IPS-18a (cell line): ENCODE results near the gene FOXN3.

Experiments
- H3K27ac ChIP-seq: one replicate; pipeline ENCODE4 v1.5.1; 2013; ENCODE audit warnings: low read length
- H3K27me3 ChIP-seq: one replicate; pipeline ENCODE4 v1.6.1; 2013; ENCODE audit warnings: mild to moderate bottlenecking, low read length; ENCODE audit not compliant: control insufficient read depth, insufficient read depth
- H3K36me3 ChIP-seq: one replicate; pipeline ENCODE4 v1.6.1; 2013; ENCODE audit warnings: low read depth, low read length; ENCODE audit not compliant: control insufficient read depth
- H3K4me1 ChIP-seq: one replicate; pipeline ENCODE4 v1.6.1; 2013; ENCODE audit warnings: low read depth, low read length; ENCODE audit not compliant: control insufficient read depth
- H3K4me3 ChIP-seq: one replicate; pipeline ENCODE4 v1.5.1; 2013; ENCODE audit warnings: low read length
- H3K9ac ChIP-seq: one replicate; pipeline ENCODE4 v1.6.1; 2013; ENCODE audit warnings: mild to moderate bottlenecking, low read length, moderate library complexity
- H3K9me3 ChIP-seq: one replicate; pipeline ENCODE4 v1.6.1; 2013; ENCODE audit warnings: low read depth, low read length; ENCODE audit not compliant: control insufficient read depth

Gene FOXN3

DNA sequence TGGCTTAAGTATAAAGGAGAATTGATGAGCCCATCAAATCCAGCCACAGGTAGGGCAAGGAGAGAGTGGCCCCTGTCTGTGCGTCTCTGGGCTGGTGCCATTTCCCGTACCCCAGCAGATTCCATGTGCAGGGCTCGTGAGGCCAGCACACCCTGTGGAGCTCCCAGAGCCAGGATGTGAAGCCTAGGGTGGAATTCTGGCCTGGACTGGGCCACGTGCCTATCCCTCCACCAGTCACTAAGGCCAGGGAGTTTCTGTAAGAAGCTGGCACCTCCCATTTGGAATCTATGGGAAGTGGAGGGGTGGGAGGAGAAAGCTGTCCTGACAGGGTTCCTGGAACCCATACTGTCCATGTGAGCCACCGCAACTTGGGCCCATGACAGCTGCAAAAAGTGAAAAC lies 148.5 kb downstream of the FOXN3 start:
- Histone ChIP-seq H3K27ac (no peak overlapping the region), H3K9me3 (no peaks in the 10 kb centered on the region), H3K4me3 (no peak overlapping the region), H3K4me1 (peaks cover 21% of the 10 kb centered on the region), H3K36me3 (peaks cover 7% of the 10 kb centered on the region), H3K27me3 (no peaks in the 10 kb centered on the region), H3K9ac (no peak overlapping the region)

- Histone ChIP-seq H3K27me3 (no peaks in the 10 kb centered on the region), H3K4me1 (peaks cover 21% of the 10 kb centered on the region), H3K9ac (no peak overlapping the region), H3K9me3 (no peaks in the 10 kb centered on the region), H3K4me3 (no peak overlapping the region), H3K27ac (no peak overlapping the region), H3K36me3 (peaks cover 7% of the 10 kb centered on the region)
Observed at GRCh38 chr14:89267656-89268055, 149.4 kb downstream of the FOXN3 start.

DNA sequence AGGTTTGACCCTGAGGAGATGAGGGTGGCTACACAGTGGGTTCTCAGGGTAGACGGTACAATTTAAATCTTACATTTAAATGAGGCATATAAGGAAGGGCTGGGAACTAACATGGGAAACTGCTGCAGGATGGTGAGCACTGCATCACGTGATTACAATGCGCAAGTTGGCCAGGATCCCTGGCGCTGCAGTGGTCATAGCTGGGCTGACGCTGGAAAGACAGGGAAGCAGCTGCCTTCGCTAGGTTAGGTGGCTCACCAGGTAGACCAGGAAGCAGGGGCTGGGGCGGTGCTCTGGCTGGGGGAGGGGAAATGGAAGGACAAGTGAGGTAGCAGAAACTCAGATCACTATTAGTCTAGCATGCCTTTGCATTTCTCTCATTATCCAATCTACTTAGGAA lies 149.9 kb downstream of the FOXN3 start:
- Histone ChIP-seq H3K27me3 (no peaks in the 10 kb centered on the region), H3K4me1 (peaks cover 21% of the 10 kb centered on the region), H3K27ac (no peak overlapping the region), H3K9me3 (no peaks in the 10 kb centered on the region), H3K36me3 (peaks cover 7% of the 10 kb centered on the region), H3K9ac (no peak overlapping the region), H3K4me3 (no peak overlapping the region)

DNA sequence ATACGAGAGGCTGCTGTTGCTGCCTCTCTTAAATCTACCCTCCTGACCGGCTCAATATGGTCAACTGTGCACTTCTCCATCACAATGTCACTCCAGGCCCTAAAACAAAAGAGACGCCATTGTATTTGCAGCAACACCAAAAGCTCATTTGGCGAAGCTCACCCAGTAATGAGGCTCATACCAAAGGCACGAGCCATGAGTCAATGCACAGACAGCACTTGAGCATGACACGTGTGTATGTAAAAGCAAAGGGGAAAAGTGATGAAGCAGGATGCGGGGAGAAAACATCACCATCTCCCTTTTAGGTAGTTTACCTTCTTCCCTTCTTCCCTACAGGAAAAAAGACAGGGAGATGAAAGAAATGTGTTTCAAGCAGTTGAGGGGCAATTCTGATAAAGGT lies 150.3 kb downstream of the FOXN3 start:
- Histone ChIP-seq H3K9ac (no peak overlapping the region), H3K36me3 (peaks cover 7% of the 10 kb centered on the region), H3K4me1 (peaks cover 21% of the 10 kb centered on the region), H3K9me3 (no peaks in the 10 kb centered on the region), H3K27me3 (no peaks in the 10 kb centered on the region), H3K4me3 (no peak overlapping the region), H3K27ac (no peak overlapping the region)

DNA sequence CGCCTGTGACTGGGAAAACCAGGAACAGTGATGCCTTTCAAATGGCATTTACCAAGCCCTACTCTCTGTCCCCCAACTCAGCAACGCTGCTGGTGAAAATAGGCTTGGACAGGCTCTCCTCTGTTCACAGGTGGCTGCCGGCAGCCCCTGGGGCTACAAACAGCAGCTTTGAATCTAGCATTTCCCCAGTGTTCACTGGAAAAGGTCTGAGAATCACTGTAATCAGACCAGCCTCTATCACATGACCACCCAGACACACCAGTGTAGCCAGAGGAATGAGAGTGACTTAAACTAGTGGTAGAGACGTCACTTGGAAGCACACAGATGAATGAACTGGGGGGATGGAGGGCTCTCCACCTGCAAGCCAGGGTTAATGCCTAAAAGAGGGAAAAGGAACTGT lies 151.8 kb downstream of the FOXN3 start:
- Histone ChIP-seq H3K27me3 (no peaks in the 10 kb centered on the region), H3K9ac (no peak overlapping the region), H3K4me1 (peaks cover 21% of the 10 kb centered on the region), H3K27ac (no peak overlapping the region), H3K36me3 (peaks cover 7% of the 10 kb centered on the region), H3K9me3 (no peaks in the 10 kb centered on the region), H3K4me3 (no peak overlapping the region)

- H3K4me1 ChIP-seq = peaks cover 21% of the 10 kb centered on the region
- H3K9me3 ChIP-seq = no peaks in the 10 kb centered on the region
- no peak overlapping the region for H3K27ac ChIP-seq
- H3K27me3 ChIP-seq = no peaks in the 10 kb centered on the region
- H3K4me3 ChIP-seq = no peak overlapping the region
- H3K36me3 ChIP-seq = peaks cover 7% of the 10 kb centered on the region
- H3K9ac ChIP-seq = no peak overlapping the region
Observed at GRCh38 chr14:89264196-89264800, 152.7 kb downstream of the FOXN3 start.

DNA sequence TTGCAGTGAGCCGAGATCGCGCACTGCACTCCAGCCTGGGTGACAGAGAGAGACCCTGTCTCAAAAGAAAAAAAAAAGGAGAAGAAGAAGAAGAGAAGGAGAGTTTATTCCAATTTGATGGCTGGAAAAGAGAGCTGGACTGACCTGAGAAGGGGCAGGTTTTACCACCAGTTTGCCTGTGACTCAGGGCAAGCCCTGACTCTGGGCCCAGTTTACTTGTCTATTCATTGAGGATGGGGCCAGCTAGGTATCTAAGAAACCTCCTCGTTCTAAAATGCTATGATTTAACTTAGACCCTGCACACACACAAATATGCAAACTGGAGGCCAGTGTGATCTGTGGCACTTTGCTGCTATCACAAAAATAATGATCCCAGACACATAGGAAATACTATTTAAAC lies 155.0 kb downstream of the FOXN3 start:
- Histone ChIP-seq H3K9ac (no peak overlapping the region), H3K4me1 (peaks cover 7% of the 10 kb centered on the region), H3K27me3 (no peaks in the 10 kb centered on the region), H3K9me3 (no peaks in the 10 kb centered on the region), H3K36me3 (peaks cover 7% of the 10 kb centered on the region), H3K27ac (no peak overlapping the region), H3K4me3 (no peak overlapping the region)

DNA sequence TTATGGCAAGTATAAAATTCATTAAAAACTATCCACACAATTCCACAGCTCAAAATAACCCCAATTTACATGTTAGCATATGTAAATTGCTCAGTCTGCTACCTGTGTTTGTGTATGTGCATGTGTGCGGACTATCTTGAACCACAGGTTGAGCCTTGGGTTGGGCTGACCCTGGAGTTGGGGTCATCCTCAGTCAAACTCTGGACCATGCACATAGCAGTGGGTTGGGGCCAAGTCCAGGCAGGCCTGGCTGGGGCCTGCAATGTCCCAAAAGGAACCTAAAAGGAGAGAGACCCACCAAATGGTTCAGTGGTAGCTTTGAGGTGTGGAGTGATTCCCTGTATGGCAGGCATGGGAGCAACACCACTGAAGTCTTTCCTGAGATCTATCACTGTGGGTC lies 156.1 kb downstream of the FOXN3 start:
- no peaks in the 10 kb centered on the region for H3K4me1 ChIP-seq
- no peaks in the 10 kb centered on the region for H3K27me3 ChIP-seq
- H3K36me3 ChIP-seq = peaks cover 3% of the 10 kb centered on the region
- no peaks in the 10 kb centered on the region for H3K9me3 ChIP-seq
- no peak overlapping the region for H3K27ac ChIP-seq
- no peak overlapping the region for H3K4me3 ChIP-seq
- H3K9ac ChIP-seq = no peak overlapping the region

DNA sequence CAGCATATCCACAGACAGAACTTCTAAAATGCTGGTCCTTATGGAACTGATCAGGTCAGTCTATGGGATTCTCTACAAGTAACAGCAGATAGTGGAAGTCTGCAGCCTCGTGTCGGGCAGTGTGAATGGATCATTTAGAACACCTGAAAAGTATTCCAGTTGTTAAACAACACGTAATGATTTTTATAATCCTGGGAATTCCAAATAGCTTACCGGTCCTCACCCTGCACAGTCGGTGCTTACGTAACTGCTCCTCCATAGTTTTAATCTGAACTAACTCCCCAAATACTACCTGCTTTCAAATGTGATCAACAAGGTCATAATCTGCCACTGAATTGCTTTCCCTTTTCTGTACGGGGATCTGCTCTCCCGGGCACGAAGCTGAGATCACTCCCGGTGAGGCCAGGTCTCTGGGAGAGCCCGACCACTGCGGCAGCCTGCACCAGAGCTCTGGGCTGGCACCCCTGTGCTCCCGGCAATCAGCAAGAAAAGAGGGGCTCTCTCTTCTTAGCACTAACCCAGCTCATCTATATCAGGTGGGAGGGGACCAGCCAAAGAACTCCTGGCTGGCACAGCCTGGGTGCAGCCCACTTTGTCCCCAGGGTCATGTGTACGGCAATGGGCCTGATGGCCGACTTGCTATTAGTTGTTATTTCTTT lies 157.0 kb downstream of the FOXN3 start:
- H3K4me1 ChIP-seq = no peaks in the 10 kb centered on the region
- H3K27ac ChIP-seq = no peak overlapping the region
- no peaks in the 10 kb centered on the region for H3K27me3 ChIP-seq
- H3K4me3 ChIP-seq = no peak overlapping the region
- H3K9me3 ChIP-seq = no peaks in the 10 kb centered on the region
- peaks cover 3% of the 10 kb centered on the region for H3K36me3 ChIP-seq
- H3K9ac ChIP-seq = no peak overlapping the region

DNA sequence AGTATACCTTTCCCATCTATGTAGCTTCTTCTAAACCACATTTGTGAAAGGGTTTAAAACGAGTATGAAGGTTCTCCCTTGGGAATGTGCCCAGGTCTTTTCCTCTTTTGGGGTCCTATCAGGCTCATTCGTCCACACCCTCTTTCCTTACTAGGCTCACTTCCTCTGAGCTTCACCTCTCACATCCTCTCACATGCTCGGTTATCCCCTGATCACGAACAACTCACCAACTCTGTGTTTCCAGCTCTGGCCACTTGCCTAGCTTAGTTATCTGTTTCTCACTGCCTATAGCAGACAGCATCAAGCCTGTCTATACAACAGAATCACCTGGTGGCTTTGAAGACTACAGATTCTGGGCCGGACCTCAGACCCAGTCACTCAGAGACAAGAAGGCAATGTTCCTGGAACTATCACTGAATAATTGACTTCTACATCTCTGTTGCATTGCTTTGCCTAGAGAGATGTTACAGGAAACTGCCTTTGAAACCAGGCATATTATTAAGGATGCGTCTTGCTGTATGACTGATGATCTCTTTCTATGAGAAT lies 158.2 kb downstream of the FOXN3 start:
- no peak overlapping the region for H3K27ac ChIP-seq
- H3K4me3 ChIP-seq = no peak overlapping the region
- H3K27me3 ChIP-seq = no peaks in the 10 kb centered on the region
- H3K4me1 ChIP-seq = peaks cover 2% of the 10 kb centered on the region
- H3K9ac ChIP-seq = no peak overlapping the region
- H3K9me3 ChIP-seq = no peaks in the 10 kb centered on the region
- no peaks in the 10 kb centered on the region for H3K36me3 ChIP-seq

DNA sequence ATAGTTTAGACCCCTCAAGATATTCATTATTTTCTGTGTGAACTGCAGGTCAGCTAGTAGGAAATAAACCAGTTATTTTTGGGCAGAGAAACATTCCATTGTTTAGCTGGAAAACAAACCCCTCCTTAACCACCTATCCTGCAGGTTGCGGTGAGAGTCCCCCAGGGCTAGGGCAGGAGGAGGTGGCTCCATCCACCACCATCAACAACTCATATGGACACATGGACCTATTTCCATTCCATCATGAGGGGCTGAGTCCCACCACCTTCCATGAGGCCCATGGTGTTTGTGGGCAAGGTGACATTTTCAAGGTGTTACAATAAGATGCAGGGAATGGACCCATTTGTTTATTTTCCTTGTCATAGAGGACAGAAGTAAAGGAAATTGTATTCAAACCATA lies 160.1 kb downstream of the FOXN3 start:
- no peaks in the 10 kb centered on the region for H3K9me3 ChIP-seq
- H3K36me3 ChIP-seq = no peaks in the 10 kb centered on the region
- no peak overlapping the region for H3K27ac ChIP-seq
- peaks cover 7% of the 10 kb centered on the region for H3K4me1 ChIP-seq
- H3K27me3 ChIP-seq = no peaks in the 10 kb centered on the region
- no peak overlapping the region for H3K4me3 ChIP-seq
- no peak overlapping the region for H3K9ac ChIP-seq

- H3K4me1 ChIP-seq = peaks cover 7% of the 10 kb centered on the region
- no peak overlapping the region for H3K4me3 ChIP-seq
- no peaks in the 10 kb centered on the region for H3K9me3 ChIP-seq
- H3K36me3 ChIP-seq = no peaks in the 10 kb centered on the region
- no peak overlapping the region for H3K9ac ChIP-seq
- H3K27ac ChIP-seq = no peak overlapping the region
- H3K27me3 ChIP-seq = no peaks in the 10 kb centered on the region
Observed at GRCh38 chr14:89256283-89256682, 160.8 kb downstream of the FOXN3 start.
